BE2C (cell line): ENCODE data around the gene ABHD14A.
"Not testable (repeated sequence)": the region's sequence is repeated elsewhere in the genome, so short reads cannot be mapped to it uniquely, and the experiment has no call there.

Experiments
- DNase-seq: peaks from one replicate; pipeline ENCODE4 v3.0.0-alpha.2; 2020
- H3K27me3 ChIP-seq: fragments of 250-450 bp; sonication (Bioruptor Pico); 2 replicates; pipeline ENCODE4 v1.5.1; 2020; ENCODE audit warnings: mild to moderate bottlenecking
- H3K36me3 ChIP-seq: fragments of 250-450 bp; sonication (Bioruptor Pico); 2 replicates; pipeline ENCODE4 v1.5.1; 2020; ENCODE audit warnings: mild to moderate bottlenecking
- H3K4me1 ChIP-seq: fragments of 250-450 bp; sonication (Bioruptor Pico); 2 replicates; pipeline ENCODE4 v1.5.1; 2020
- H3K4me3 ChIP-seq: 2 replicates; pipeline ENCODE4 v1.5.1; 2011; ENCODE audit warnings: low read depth, low read length
- H3K9me3 ChIP-seq: fragments of 250-450 bp; sonication (Bioruptor Pico); 2 replicates; pipeline ENCODE4 v1.5.1; 2020
- CTCF ChIP-seq: IDR thresholded peaks from 2 replicates; pipeline ENCODE4 v1.5.1; 2012; ENCODE audit warnings: mild to moderate bottlenecking, low read depth, low read length

The ABHD14A gene

GRCh38 chr3:51988286-51989146, 13.7 kb downstream of the ABHD14A start:
- Histone ChIP-seq H3K36me3 (peaks cover 21% of the 10 kb centered on the region), H3K27me3 (no peaks in the 10 kb centered on the region), H3K4me1 (peaks cover 5% of the 10 kb centered on the region; the same call in 1 of the 2 replicates), H3K4me3 (no peak overlapping the region), H3K9me3 (no peaks in the 10 kb centered on the region)
- no peak for TF ChIP-seq CTCF
- DNase-seq: no peak

DNA sequence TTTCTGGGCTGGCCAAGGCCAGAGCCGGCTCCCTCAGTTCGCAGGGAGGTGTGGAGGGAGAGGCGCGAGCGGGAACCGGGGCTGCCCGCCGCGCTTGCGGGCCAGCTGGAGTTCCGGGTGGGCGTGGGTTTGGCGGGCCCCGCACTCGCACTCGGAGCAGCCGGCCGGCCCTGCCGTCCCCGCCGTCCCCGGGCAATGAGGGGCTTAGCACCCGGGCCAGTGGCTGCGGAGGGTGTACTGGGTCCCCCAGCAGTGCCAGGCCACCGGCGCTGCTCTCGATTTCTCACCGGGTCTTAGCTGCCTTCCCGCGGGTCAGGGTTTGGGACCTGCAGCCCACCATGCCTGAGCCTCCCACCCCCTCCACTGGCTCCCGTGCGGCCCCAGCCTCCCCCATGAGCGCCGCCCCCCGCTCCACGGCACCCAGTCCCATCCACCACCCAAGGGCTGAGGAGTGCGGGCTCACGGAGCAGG, 15.7 kb downstream of the ABHD14A start:
- not testable (repeated sequence) for H3K4me1 ChIP-seq, H3K27me3 ChIP-seq, DNase-seq, H3K4me3 ChIP-seq, H3K9me3 ChIP-seq
- peaks cover 40% of the 10 kb centered on the region for H3K36me3 ChIP-seq

GRCh38 chr3:51992017-51992682, 17.3 kb downstream of the ABHD14A start:
- Histone ChIP-seq H3K27me3 (no peaks in the 10 kb centered on the region), H3K4me3 (no peak overlapping the region), H3K9me3 (no peaks in the 10 kb centered on the region), H3K36me3 (peaks cover 40% of the 10 kb centered on the region), H3K4me1 (peaks cover 5% of the 10 kb centered on the region; the same call in 1 of the 2 replicates)
- DNase-seq: no peak
- TF ChIP-seq CTCF: no peak

- H3K4me3 ChIP-seq, DNase-seq, H3K27me3 ChIP-seq, H3K9me3 ChIP-seq, H3K4me1 ChIP-seq: not testable (repeated sequence)
- H3K36me3 ChIP-seq: peaks cover 40% of the 10 kb centered on the region
Observed at GRCh38 chr3:51993657-51994056, 18.8 kb downstream of the ABHD14A start.

- DNase-seq: no peak
- H3K36me3 ChIP-seq: peaks cover 40% of the 10 kb centered on the region
- H3K9me3 ChIP-seq: no peaks in the 10 kb centered on the region
- no peaks in the 10 kb centered on the region for H3K27me3 ChIP-seq
- TF ChIP-seq CTCF: no peak
- peaks cover 5% of the 10 kb centered on the region; the same call in 1 of the 2 replicates for H3K4me1 ChIP-seq
- H3K4me3 ChIP-seq: peak overlapping the region; percentile 97
Observed at GRCh38 chr3:51994530-51994929, 19.7 kb downstream of the ABHD14A start.

- Histone ChIP-seq H3K9me3 (no peaks in the 10 kb centered on the region), H3K27me3 (no peaks in the 10 kb centered on the region), H3K4me1 (peaks cover 5% of the 10 kb centered on the region; the same call in 1 of the 2 replicates), H3K36me3 (peaks cover 40% of the 10 kb centered on the region), H3K4me3 (peak within 1 kb of the TSS; percentile 97)
- DNase-seq: peak; percentile 81
- TF ChIP-seq CTCF: peak; percentile 24
Observed at GRCh38 chr3:51995346-51996163, 20.7 kb downstream of the ABHD14A start, which contains the start of gene RPL29. TSS of gene RPL29 (minus strand) at chr3:51995895. CDS start at chr3:51995461, 434 bp downstream.
